Motor neuron (in vitro differentiated cells): ENCODE results near the gene HLA-F. TPM values are rescaled to one million over a fixed set of nuclear protein-coding genes. Genes with fewer than 3 reads are reported as not detected.

Source experiments
- ATAC-seq, 8 experiments: fragments of 200-7000 bp; cut with Tn5 transposase; replicated peaks in 6 of 8; 2 replicates each; pipeline ENCODE4 v1.8.0; 2021; ENCODE audit warnings: mild to moderate bottlenecking in 8 of 8, moderate library complexity in 8 of 8
- H3K27ac ChIP-seq, 2 donors: fragments of 250-450 bp; sonication (Bioruptor Pico); 2 replicates each; pipeline ENCODE4 v1.9.0; 2021; ENCODE audit warnings: antibody characterized with exemption in 2 of 2, mild to moderate bottlenecking in 2 of 2, moderate library complexity in 1 of 2
- H3K4me1 ChIP-seq, 2 donors: fragments of 250-450 bp; sonication (Bioruptor Pico); replicated peaks in 1 of 2; 2 replicates each; pipeline ENCODE4 v1.6.1; 2021; ENCODE audit warnings: antibody characterized with exemption in 2 of 2, mild to moderate bottlenecking in 2 of 2, moderate library complexity in 1 of 2
- H3K4me3 ChIP-seq, 5 donors: fragments of 250-450 bp; sonication (Bioruptor Pico); 2 replicates each; pipeline ENCODE4 v1.9.0; 2021; ENCODE audit warnings: antibody characterized with exemption in 5 of 5, mild to moderate bottlenecking in 5 of 5, moderate library complexity in 4 of 5
- WGBS, 10 experiments: fragments of 450-650 bp; shearing (Covaris generic); methylation state at CpG; one replicate each; pipeline ENCODE4 v1.0.0; 2022; 5-methylcytosine and 5-hydroxymethylcytosine counted together
- in situ Hi-C, 9 experiments: fragments of 400-800 bp; cut with MboI; loops; one replicate each; pipeline ENCODE4 v1.15.0; 2021; ENCODE audit warnings: low sequenced_read_pairs in 9 of 9, low pct_unique_long_range_greater_than_20kb in 2 of 9; ENCODE audit not compliant: unreplicated experiment in 9 of 9
- total RNA-seq, 8 experiments: library from RNA; unstranded; fragments of 300-600 nt; gene quantifications; 2 replicates each; pipeline versions ENCODE4 v1.2.3 to v1.2.4, GENCODE V29; 2022

HLA-F gene
- total RNA-seq, 8 experiments from 2014 or later, result 0.27 to 155 (median 15.2) TPM; not detected in 2

GRCh38 chr6:29739136-29739881, 16.1 kb downstream of the HLA-F start:
- 30 to 67% (median 54%) methylated on average over 1 to 4 of the region's 4 CpGs; no CpG with 5 or more reads in 1 of the 10 experiments for WGBS, 10 experiments
- Histone ChIP-seq H3K4me1 (no peaks in the 10 kb centered on the region), H3K27ac (no peak overlapping the region), H3K4me3 (no peak overlapping the region)
- in situ Hi-C loops, result loop anchor here in 2 of 9 experiments (25.0 kb wide), 2 partner anchors 98 to 273 kb away; partner anchors contain the start of gene HLA-G (in 1 of the 2)
- no peak for ATAC-seq

- no peak for ATAC-seq
- WGBS, 10 experiments, result 60 to 100% (median 89%) methylated on average over 1 of the region's 1 CpG; no CpG with 5 or more reads in 1 of the 10 experiments
- H3K4me1 ChIP-seq, result no peaks in the 10 kb centered on the region
- in situ Hi-C loops, result loop anchor here in 2 of 9 experiments (10.0 to 25.0 kb wide), 3 partner anchors 85 to 272 kb away; partner anchors contain the start of gene HLA-G (in 2 of the 2)
- no peak overlapping the region for H3K27ac ChIP-seq
- no peak overlapping the region for H3K4me3 ChIP-seq
Measured at GRCh38 chr6:29739882-29740261, 16.6 kb downstream of the HLA-F start.

- H3K4me3 ChIP-seq, result no peak overlapping the region
- WGBS, 10 experiments, result 65 to 93% (median 88%) methylated on average over 3 to 4 of the region's 4 CpGs; no CpG with 5 or more reads in 5 of the 10 experiments
- no peak for ATAC-seq
- no peaks in the 10 kb centered on the region for H3K4me1 ChIP-seq
- no peak overlapping the region for H3K27ac ChIP-seq
- in situ Hi-C loops, result loop anchor here in 2 of 9 experiments (10.0 to 25.0 kb wide), 3 partner anchors 83 to 271 kb away; partner anchors contain the start of gene HLA-G (in 2 of the 2)
Measured at GRCh38 chr6:29741592-29741991, 18.4 kb downstream of the HLA-F start.

- no peak overlapping the region for H3K27ac ChIP-seq
- no peak for ATAC-seq
- in situ Hi-C loops, result loop anchor here in 2 of 9 experiments (10.0 to 25.0 kb wide), 3 partner anchors 83 to 270 kb away; partner anchors contain the start of gene HLA-G (in 2 of the 2)
Measured at GRCh38 chr6:29742127-29742526, 18.9 kb downstream of the HLA-F start.

GRCh38 chr6:29743025-29743424, 19.8 kb downstream of the HLA-F start:
- no peak for ATAC-seq
- no peak overlapping the region for H3K4me3 ChIP-seq
- in situ Hi-C loops, result loop anchor here in 2 of 9 experiments (10.0 to 25.0 kb wide), 3 partner anchors 82 to 269 kb away; partner anchors contain the start of gene HLA-G (in 2 of the 2)
- no peaks in the 10 kb centered on the region for H3K4me1 ChIP-seq
- H3K27ac ChIP-seq, result no peak overlapping the region
- 20 to 100% (median 50%) methylated on average over 1 of the region's 1 CpG; no CpG with 5 or more reads in 6 of the 10 experiments for WGBS, 10 experiments

More at GRCh38 chr6:29742127-29742526, 18.9 kb downstream of the HLA-F start:
- H3K4me3 ChIP-seq, result no peak overlapping the region
- WGBS, 10 experiments, result 8 to 83% (median 35%) methylated on average over 1 to 3 of the region's 4 CpGs; no CpG with 5 or more reads in 6 of the 10 experiments
- no peaks in the 10 kb centered on the region for H3K4me1 ChIP-seq

- in situ Hi-C loops, result loop anchor here in 2 of 9 experiments (10.0 to 25.0 kb wide), 3 partner anchors 81 to 269 kb away; partner anchors contain the start of gene HLA-G (in 2 of the 2)
- no peak overlapping the region for H3K27ac ChIP-seq
Measured at GRCh38 chr6:29743568-29743967, 20.3 kb downstream of the HLA-F start.

GRCh38 chr6:29744131-29744530, 20.9 kb downstream of the HLA-F start:
- 40 to 96% (median 80%) methylated on average over 1 to 4 of the region's 4 CpGs; no CpG with 5 or more reads in 5 of the 10 experiments for WGBS, 10 experiments
- ATAC-seq, result no peak
- no peaks in the 10 kb centered on the region for H3K4me1 ChIP-seq
- no peak overlapping the region for H3K27ac ChIP-seq
- H3K4me3 ChIP-seq, result no peak overlapping the region
- in situ Hi-C loops, result loop anchor here in 2 of 9 experiments (10.0 to 25.0 kb wide), 3 partner anchors 81 to 268 kb away; partner anchors contain the start of gene HLA-G (in 2 of the 2)

More at GRCh38 chr6:29743568-29743967, 20.3 kb downstream of the HLA-F start:
- Histone ChIP-seq H3K4me3 (no peak overlapping the region), H3K4me1 (no peaks in the 10 kb centered on the region)
- 93% methylated on average over 3 of the region's 6 CpGs; no CpG with 5 or more reads in 9 of the 10 experiments for WGBS, 10 experiments
- no peak for ATAC-seq

GRCh38 chr6:29744621-29745020, 21.4 kb downstream of the HLA-F start:
- in situ Hi-C loops, result loop anchor here in 2 of 9 experiments (10.0 to 25.0 kb wide), 3 partner anchors 80 to 268 kb away; partner anchors contain the start of gene HLA-G (in 2 of the 2)
- no peak overlapping the region for H3K27ac ChIP-seq
- no peaks in the 10 kb centered on the region for H3K4me1 ChIP-seq
- 0 to 78% (median 37%) methylated on average over 1 to 4 of the region's 4 CpGs; no CpG with 5 or more reads in 6 of the 10 experiments for WGBS, 10 experiments
- ATAC-seq, result no peak
- no peak overlapping the region for H3K4me3 ChIP-seq

- Histone ChIP-seq H3K4me1 (no peaks in the 10 kb centered on the region), H3K27ac (no peak overlapping the region), H3K4me3 (no peak overlapping the region)
- WGBS, 10 experiments, result 20 to 100% (median 55%) methylated on average over 1 to 3 of the region's 3 CpGs; no CpG with 5 or more reads in 4 of the 10 experiments
- in situ Hi-C loops, result loop anchor here in 2 of 9 experiments (10.0 to 25.0 kb wide), 3 partner anchors 79 to 267 kb away; partner anchors contain the start of gene HLA-G (in 2 of the 2)
- ATAC-seq, result no peak
Measured at GRCh38 chr6:29745386-29745785, 22.2 kb downstream of the HLA-F start.

- in situ Hi-C loops, result loop anchor here in 2 of 9 experiments (10.0 to 25.0 kb wide), 3 partner anchors 79 to 266 kb away; partner anchors contain the start of gene HLA-G (in 2 of the 2)
Measured at GRCh38 chr6:29745855-29746449, 22.7 kb downstream of the HLA-F start.

GRCh38 chr6:29746846-29747687, 23.8 kb downstream of the HLA-F start:
- H3K4me3 ChIP-seq, result no peak overlapping the region
- ATAC-seq, result no peak
- in situ Hi-C loops, result loop anchor here in 2 of 9 experiments (10.0 to 25.0 kb wide), 3 partner anchors 78 to 265 kb away; partner anchors contain the start of gene HLA-G (in 2 of the 2)

More at GRCh38 chr6:29745855-29746449, 22.7 kb downstream of the HLA-F start:
- Histone ChIP-seq H3K27ac (no peak overlapping the region), H3K4me1 (no peaks in the 10 kb centered on the region), H3K4me3 (no peak overlapping the region)
- WGBS, 10 experiments, result 0 to 100% (median 80%) methylated on average over 1 to 4 of the region's 4 CpGs; no CpG with 5 or more reads in 3 of the 10 experiments
- no peak for ATAC-seq

More at GRCh38 chr6:29746846-29747687, 23.8 kb downstream of the HLA-F start:
- WGBS, 10 experiments, result 0 to 92% (median 68%) methylated on average over 1 to 12 of the region's 16 CpGs; no CpG with 5 or more reads in 2 of the 10 experiments
- H3K4me1 ChIP-seq, result no peaks in the 10 kb centered on the region
- no peak overlapping the region for H3K27ac ChIP-seq
